NCI-H128 (cell line): ENCODE measurements around the gene OR2C3.
"Not testable (repeated sequence)": the region's sequence is repeated elsewhere in the genome, so short reads cannot be mapped to it uniquely, and the experiment has no call there.

Experiments used
- DNase-seq: peaks from one replicate; lab custom pipeline; 2025; ENCODE audit not compliant: unreplicated experiment; lab: John Stamatoyannopoulos, UW

Gene OR2C3

DNA sequence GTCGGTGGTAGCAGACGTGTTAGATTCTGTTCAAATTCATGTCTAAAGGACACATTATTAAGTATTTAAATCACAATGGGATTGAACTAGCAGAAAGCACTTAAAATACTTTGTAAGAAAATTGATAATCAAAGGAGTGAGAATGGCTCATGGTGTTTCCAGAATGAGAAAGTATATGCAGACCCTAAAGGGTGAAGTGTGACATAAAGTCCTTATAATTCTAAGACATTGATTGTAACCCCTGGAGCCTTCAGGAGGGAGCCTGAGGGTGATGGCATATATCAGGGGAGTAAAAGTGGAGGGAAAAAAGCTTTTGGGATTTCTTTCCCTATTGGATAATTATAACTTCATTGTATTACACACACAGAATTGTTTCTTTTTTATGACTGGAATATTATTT is at the start of gene OR2C3:
Gene OR2C3, minus strand, starts transcription at position 101 of the 400 bp plus-strand sequence. CDS start 3,929 bp downstream, outside the sequence.
- DNase-seq: no peak

DNA sequence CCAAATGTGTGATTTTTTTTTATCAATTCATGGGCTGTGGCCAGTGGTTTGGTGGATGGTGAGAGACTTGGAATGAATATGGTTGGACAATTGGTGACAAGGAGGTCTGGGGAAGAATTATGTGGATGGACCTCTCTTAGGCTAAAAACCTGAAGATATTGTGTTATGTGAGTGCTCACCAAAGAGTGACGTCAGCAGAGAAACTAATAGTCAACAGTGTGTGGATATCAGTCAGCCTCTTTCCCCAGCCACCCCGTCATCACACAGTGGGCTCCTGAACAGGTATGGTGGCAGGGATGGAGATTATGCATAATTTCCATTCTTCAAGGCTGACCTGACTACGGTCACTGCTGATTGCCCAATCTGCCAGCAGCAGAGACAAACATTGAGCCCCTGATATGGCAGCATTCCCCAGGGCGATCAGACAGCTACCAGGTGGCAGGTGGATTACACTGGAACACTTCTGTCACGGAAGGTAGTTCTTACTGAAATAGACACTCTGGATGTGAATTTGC is 42.8 kb upstream of the OR2C3 start:
- DNase-seq: no peak

DNA sequence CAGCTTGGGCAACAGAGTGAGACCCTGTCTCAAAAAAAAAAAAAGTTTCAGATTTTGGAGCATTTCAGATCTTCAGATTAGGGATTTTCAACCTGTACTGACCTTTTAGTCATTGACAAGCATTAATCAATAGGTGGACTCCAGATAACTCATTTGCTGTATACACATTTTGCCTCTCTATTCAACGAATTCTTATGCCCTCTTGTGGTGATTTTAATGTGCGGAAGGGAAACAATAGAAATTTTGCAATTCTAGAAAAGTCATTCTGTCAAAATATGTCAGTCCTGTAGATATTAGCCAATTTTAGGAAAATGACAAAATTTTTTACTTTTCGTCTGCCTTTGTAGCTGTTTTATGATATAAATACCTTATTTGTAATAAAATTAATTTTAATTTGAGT is 40.3 kb upstream of the OR2C3 start:
- DNase-seq: no peak

DNA sequence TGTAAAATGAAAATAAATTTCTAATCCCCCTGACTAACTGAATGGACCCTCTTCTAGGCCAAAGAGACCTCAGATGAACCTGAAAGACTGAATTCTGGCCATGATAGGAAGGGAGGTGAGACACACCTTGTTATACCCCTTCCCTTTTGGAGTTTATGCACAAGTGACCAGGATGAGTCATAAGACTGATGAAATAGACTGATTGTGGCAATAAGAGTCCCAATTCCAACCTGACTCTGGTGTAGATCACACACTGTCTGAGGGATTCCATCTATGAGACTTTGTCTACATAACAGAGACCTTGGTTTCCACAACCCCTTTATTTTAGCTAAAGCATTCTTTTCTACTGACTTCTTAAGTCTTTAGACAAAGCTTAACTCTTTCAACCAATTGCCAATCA is 38.4 kb upstream of the OR2C3 start:
- DNase-seq: no peak

GRCh38 chr1:247574236-247574635 is 38.0 kb upstream of the OR2C3 start:
- no peak for DNase-seq

GRCh38 chr1:247562198-247562597 is 26.0 kb upstream of the OR2C3 start:
- no peak for DNase-seq

- no peak for DNase-seq
Observed at GRCh38 chr1:247561711-247562110, 25.5 kb upstream of the OR2C3 start.

DNA sequence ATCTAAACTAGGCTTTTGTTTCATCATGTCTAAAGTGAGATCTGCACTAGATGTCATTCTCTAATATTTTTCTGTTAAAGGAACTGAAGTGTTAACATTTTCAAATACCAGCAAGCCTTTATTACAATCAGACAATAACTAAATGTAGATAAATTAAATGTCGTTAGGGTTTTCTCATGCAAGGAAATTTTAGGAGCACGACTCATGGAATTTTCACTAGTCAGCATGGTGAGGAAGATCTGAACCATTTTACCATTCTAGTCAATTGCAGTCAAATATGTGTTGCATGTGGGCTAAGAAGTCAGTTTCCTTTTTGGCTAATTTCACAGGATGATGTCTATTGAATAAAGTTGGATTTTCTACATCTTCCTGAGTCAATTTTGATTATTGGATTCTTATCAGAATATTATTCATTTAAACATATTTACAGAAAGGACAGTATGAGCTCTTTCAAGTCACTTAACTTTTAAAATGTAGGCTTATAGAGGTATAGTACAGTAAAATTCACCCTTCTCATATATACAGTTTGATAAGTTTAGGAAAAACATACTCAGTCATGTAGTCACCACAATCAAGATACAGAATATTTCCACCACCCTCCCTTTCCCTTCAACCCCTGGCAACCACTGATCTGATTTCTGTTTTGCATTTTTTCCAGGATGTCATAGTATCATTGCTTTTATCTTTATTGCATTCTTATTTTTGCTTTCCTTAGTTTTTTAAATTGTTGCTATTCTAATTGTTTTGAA is 21.9 kb upstream of the OR2C3 start:
- DNase-seq: no peak

GRCh38 chr1:247552231-247552630 is 16.0 kb upstream of the OR2C3 start:
- DNase-seq: no peak

DNA sequence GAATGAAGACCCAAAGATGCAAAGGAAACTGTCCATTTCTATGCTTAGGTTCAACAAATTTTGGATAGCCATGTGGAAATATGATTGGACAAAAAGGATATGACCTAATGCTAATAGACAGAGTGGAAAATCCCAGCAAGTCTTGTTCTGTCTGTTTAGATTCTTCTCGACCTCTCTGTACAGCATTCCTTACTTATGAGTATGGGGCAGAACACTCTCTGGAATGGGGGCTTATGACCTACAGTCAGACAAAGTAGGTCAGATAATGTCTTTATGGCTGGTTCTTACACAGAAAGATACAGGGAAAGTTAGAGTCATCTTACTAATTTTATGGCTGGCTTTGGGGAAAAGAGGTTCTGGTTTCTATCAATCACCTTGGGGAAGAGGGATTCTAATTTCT is 15.5 kb upstream of the OR2C3 start:
- no peak for DNase-seq

- DNase-seq: no peak
Observed at GRCh38 chr1:247548769-247549182, 12.5 kb upstream of the OR2C3 start, which contains the start of gene GCSAML. GCSAML (plus strand) TSS chr1:247549134; CDS start chr1:247549192, 58 bp downstream.

DNA sequence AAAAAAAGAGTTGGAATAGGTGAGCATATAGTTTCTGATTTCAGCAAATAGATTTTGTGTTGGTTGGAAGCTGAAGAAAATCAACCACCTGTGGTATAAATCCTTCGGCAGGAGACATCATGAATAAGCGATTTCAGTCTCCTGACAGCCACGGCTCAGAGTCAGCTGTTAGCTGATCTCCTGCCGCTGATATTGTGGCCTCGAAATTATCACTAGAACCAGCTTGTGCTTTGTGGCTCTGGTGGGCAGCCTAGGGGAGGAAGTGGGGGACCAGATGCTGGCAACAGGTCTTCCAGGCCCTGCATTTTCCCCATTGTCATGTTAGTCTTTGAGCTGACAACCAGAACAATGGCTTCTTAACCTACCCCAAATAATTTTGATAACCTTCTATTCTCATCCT is 11.9 kb upstream of the OR2C3 start:
- no peak for DNase-seq

DNA sequence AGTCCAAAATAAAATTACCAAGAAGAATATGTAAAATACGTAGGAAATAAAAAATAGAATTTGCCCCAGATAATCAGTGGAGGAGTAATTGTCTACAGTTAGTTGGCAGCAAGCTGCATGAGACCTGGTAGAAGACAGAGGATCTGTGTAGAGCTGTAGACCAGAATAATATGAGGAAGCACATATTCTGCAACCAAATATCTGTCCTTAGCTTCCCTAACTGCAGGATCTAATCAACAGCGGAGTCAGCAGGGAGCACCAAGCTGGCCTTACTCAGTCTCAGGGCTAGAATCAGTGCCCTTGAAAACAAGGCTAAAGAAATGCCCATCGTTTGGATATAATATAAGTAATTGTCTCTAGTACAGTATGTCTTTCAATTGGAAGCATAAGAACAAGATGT is 6.6 kb upstream of the OR2C3 start:
- no peak for DNase-seq

DNA sequence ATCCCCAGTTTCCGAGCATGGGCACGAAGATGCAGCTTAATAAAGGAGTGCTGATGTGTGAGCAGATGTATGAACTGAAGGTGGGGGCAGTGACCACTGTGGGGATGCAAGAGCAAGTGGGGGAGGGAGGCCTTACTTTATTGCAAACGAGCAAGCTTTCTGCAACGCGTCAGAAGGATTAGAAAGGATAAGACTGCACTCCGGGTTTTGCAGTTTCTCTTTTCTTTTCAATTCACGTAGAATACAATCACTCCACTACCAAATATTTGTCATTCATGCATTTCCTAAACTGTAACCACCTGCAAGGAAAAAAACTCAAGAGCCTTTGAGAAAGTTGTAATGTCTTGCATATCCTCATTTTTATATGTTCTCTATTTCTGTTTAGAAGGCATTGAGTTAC is 4.3 kb upstream of the OR2C3 start:
- no peak for DNase-seq

DNA sequence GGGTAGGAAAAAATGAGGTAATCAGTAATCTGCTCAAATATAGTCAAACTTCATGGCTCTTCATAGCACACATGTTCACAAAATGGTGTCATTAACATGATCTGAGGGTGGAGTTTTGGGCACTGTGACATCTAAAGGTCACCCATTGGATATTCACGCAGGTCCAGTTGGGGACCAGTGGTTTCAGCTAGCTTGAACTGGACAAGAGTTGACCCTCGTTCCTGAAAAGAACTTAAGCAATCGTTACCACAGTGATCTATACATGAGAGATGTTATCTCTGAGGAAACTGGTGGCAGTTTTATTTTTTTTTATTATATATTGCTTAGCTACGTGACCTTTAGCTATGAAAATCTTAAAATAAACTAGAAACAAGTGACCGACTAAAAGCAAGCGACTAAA is 3.0 kb upstream of the OR2C3 start:
- no peak for DNase-seq

DNA sequence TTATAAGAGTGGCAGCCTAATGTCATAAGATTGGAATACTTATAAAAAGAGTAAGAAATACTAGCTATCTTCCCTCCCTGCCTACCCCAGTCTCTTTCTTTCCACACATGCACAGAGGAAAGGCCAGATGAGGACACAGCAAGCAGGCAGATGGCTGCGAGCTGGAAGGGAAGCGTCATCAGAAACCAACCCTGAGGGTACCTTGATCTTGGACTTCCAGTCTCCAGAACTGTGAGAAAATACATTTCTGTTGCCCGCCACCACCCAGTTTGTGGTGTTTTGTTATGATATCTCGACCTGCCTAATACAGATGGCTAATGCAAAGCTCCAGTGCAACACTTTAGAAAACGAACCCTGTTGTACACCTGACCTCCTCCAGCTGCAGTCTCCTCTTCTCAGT is 2.3 kb upstream of the OR2C3 start:
- no peak for DNase-seq

DNA sequence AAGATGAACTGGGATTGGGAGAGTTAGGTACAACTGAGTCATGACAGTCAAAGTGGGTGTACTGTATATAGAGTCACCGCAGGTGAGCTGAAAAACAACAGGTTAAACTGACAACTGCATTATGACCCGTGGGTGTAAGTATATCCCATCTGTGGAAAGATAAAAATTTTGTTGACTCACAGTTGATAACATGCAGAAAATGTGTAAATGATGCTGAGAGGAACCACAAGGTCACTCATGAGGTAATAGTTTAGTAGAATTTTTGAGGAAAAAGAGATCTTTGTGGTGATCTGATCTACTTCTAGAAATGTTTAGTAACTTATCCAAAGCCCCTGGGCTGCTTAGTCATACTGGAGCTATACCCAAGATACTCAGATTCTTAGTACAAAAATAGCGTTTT is 838 bp downstream of the OR2C3 start:
- no peak for DNase-seq

GRCh38 chr1:247531937-247532336 is 4.3 kb downstream of the OR2C3 start:
- DNase-seq: no peak

- DNase-seq: no peak
Observed at GRCh38 chr1:247530785-247531184, 5.5 kb downstream of the OR2C3 start.

GRCh38 chr1:247529771-247530355 is 6.4 kb downstream of the OR2C3 start:
- no peak for DNase-seq

DNA sequence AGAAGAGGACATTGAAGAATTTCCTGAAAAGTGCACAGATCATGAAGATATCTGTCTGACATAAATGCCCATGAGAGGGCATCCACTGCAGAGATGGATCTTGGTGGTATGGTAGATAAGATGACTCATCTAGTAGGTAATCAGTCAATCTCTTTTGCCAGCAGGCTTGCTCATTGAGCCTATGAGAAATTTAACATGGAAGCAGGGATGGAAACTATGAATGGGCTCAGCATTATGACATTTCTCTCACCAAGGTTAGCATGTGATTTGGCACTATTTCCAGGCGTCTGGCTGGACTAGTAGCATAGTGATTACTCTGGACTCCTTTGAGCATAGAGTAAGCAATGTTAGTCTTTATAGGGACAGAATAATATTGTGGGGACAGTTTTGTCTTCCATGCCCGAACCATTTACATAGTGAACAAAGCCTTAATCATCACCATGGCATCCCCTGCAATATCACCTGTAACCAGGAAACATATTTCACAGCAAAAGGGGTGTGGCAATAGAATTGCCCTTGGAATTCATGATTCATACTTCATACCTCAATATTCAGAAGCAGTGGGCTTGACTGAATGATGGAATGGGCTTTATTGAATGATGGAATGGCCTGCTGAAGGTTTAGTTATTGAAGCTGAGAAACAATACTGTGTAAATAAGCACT is 7.3 kb downstream of the OR2C3 start:
- no peak for DNase-seq

DNA sequence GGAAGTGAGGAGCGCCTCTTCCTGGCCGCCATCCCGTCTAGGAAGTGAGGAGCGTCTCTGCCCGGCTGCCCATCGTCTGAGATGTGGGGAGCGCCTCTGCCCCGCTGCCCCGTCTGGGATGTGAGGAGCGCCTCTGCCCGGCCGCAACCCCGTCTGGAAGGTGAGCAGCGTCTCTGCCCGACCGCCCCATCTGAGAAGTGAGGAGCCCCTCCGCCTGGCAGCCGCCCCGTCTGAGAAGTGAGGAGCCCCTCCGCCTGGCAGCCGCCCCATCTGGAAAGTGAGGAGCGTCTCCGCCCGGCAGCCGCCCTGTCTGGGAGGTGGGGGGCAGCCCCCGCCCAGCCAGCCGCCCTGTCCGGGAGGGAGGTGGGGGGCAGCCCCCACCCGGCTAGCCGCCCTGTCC is 14.4 kb downstream of the OR2C3 start:
- not testable (repeated sequence) for DNase-seq
